ENCODE measurements around the gene RAB26.
"Not testable (repeated sequence)": the region's sequence is repeated elsewhere in the genome, so short reads cannot be mapped to it uniquely, and the experiment has no call there.

The RAB26 gene

DNA sequence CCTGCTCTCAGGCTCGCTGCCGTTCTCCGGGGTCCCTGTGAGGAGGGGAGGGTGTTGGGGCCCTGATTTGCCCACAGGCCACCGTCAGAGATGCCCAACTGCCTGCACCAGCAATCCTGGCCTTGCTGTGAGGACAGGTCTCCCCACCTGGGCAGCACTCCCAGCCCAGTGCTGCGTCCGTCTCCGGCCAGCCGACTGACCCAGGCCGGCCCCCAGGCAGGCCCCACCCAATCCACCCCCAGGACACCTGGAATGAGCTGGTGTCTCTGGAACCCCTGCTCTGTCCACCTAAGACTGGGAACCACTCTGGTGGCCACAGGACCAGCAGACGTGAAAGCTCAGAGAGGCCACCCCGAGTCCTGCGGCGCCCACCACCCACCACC is 32.8 kb upstream of the RAB26 start:
- Histone ChIP-seq H3K4me3 (ENCODE audit: low read depth, low read length) (no peak overlapping the region), H3K27me3 (ENCODE audit: control insufficient read depth, insufficient read depth, low read length) (no peaks in the 10 kb centered on the region), H3K9ac (no peak overlapping the region), H3K27ac (no peak overlapping the region), H2AFZ (no peak overlapping the region), H3K9me3 (ENCODE audit: control insufficient read depth, low read length) (no peaks in the 10 kb centered on the region), H3K79me2 (peaks cover 2% of the 10 kb centered on the region), H3K4me1 (no peaks in the 10 kb centered on the region), H3K36me3 (ENCODE audit: control insufficient read depth, insufficient read depth, low read length) (no peaks in the 10 kb centered on the region), H3K4me2 (ENCODE audit: low read length) (no peak overlapping the region)
- TF ChIP-seq, protein P1, sequence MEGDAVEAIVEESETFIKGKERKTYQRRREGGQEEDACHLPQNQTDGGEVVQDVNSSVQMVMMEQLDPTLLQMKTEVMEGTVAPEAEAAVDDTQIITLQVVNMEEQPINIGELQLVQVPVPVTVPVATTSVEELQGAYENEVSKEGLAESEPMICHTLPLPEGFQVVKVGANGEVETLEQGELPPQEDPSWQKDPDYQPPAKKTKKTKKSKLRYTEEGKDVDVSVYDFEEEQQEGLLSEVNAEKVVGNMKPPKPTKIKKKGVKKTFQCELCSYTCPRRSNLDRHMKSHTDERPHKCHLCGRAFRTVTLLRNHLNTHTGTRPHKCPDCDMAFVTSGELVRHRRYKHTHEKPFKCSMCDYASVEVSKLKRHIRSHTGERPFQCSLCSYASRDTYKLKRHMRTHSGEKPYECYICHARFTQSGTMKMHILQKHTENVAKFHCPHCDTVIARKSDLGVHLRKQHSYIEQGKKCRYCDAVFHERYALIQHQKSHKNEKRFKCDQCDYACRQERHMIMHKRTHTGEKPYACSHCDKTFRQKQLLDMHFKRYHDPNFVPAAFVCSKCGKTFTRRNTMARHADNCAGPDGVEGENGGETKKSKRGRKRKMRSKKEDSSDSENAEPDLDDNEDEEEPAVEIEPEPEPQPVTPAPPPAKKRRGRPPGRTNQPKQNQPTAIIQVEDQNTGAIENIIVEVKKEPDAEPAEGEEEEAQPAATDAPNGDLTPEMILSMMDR (IDR thresholded peaks at IDR 0.05) = no peak

DNA sequence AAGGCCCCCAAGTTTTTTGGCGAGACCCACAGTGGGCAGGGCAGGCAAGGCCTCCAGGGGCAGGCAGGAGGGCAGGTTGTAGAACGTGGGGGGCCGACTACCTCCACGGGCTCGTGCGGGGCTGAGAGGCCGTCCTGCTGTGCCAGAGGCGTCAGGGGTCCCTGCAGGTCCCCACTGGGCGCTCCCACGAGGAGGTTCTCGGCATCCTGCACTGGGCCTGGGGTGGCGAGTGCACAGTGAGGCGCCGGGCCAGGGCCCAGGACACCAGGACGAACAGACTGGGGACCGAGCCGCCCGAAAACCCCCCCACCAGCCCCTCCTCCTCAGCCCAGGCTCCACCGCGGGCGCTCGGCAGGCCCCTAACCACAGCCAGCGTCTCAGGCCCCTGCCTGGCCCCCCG is 32.0 kb upstream of the RAB26 start:
- H3K79me2 ChIP-seq; H2AFZ ChIP-seq; H3K9me3 ChIP-seq (ENCODE audit: control insufficient read depth, low read length); H3K4me1 ChIP-seq; H3K36me3 ChIP-seq (ENCODE audit: control insufficient read depth, insufficient read depth, low read length); H3K27me3 ChIP-seq (ENCODE audit: control insufficient read depth, insufficient read depth, low read length); H3K4me2 ChIP-seq (ENCODE audit: low read length); H3K9ac ChIP-seq; H3K27ac ChIP-seq; H3K4me3 ChIP-seq (ENCODE audit: low read depth, low read length): not testable (repeated sequence)

DNA sequence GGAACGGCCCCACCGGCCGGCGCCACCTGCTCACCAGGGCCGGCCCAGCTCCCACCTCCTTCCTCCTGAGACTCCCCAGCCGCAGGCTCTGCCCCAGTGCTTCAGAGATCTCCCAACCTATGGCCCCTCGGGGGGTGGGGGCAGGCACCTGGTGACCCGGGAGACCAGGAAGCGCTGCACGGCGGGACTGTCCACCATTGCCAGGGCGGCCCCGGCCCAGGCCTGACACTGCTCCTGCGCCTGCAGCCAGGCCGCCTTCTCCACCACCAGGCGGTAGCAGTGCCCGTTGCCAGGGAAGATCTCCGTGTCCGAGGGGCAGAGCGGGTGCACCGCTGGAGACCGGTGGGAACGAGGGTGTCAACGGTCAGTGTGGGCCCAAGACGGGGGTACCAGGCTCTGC is 31.1 kb upstream of the RAB26 start:
- H2AFZ ChIP-seq; H3K27me3 ChIP-seq (ENCODE audit: control insufficient read depth, insufficient read depth, low read length); H3K9me3 ChIP-seq (ENCODE audit: control insufficient read depth, low read length); H3K36me3 ChIP-seq (ENCODE audit: control insufficient read depth, insufficient read depth, low read length); H3K4me3 ChIP-seq (ENCODE audit: low read depth, low read length); H3K4me1 ChIP-seq; H3K4me2 ChIP-seq (ENCODE audit: low read length); H3K79me2 ChIP-seq; H3K9ac ChIP-seq; H3K27ac ChIP-seq: not testable (repeated sequence)

DNA sequence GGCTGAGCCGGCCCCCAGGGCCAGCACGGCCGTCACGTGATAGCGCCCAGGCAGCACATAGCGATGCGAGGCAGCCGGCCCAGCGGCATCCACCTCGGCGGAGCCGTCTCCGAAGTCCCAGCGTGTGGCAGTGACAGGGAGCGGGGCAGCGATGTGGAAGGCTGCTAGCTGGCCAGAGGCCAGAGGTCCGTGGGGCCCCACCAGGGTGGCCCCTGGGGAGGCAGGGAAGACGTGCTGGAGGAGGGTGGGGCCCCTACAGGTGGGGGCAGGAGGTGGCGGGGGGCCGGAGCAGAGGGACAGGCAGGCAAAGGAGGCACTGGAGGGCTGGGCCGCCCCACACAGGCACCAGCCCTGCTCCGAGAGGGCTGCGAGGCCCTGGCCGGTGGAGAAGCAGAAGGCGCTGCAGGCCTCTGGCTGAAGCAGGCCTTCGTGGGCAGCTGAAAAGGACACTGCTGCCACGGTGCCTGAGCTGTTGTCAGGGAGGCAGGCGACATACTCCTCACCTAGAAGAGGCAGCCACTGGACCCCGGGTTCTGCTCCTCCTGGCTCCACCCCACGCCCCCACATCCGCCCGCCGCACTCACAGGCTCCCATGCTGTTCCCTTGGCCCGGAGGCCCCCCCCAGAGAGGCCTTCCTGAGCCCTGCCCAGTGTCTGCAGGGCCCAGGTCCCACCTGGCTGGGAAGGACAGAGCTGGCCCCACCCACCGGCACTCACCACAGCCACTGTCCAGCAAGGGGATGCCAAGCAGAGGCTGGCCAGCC is 30.3 kb upstream of the RAB26 start:
- H3K27me3 ChIP-seq (ENCODE audit: control insufficient read depth, insufficient read depth, low read length); H3K36me3 ChIP-seq (ENCODE audit: control insufficient read depth, insufficient read depth, low read length); H3K27ac ChIP-seq; H2AFZ ChIP-seq; H3K4me3 ChIP-seq (ENCODE audit: low read depth, low read length); H3K9me3 ChIP-seq (ENCODE audit: control insufficient read depth, low read length); H3K4me2 ChIP-seq (ENCODE audit: low read length); H3K9ac ChIP-seq; H3K79me2 ChIP-seq; H3K4me1 ChIP-seq: not testable (repeated sequence)

DNA sequence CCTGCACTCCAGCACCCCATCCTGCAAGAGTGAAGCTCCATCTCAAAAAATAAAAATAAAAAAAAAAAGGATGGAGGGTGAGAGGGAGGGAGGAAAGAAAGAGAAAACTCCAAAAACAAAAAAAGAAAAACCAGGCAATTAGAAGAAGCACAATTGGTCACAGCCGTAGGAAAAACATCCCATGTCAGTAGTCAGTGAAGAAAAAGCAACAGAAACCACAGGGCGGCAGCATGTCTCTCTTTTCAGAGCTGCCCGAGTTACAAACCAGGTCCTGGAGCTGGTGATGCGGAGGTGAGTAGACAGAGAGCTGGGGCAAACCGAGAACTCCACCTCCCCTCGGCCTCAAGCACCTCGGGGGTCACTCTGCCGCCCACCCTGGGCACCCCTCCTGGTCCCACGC is 27.1 kb upstream of the RAB26 start:
- H3K79me2 ChIP-seq = peaks cover 20% of the 10 kb centered on the region
- H3K4me1 ChIP-seq; H3K4me3 ChIP-seq (ENCODE audit: low read depth, low read length); H3K9ac ChIP-seq; H3K36me3 ChIP-seq (ENCODE audit: control insufficient read depth, insufficient read depth, low read length); H3K4me2 ChIP-seq (ENCODE audit: low read length); H3K9me3 ChIP-seq (ENCODE audit: control insufficient read depth, low read length); H3K27me3 ChIP-seq (ENCODE audit: control insufficient read depth, insufficient read depth, low read length); H3K27ac ChIP-seq; H2AFZ ChIP-seq: not testable (repeated sequence)
- TF ChIP-seq, protein P1 (IDR thresholded peaks at IDR 0.05) = peak; percentile 16

DNA sequence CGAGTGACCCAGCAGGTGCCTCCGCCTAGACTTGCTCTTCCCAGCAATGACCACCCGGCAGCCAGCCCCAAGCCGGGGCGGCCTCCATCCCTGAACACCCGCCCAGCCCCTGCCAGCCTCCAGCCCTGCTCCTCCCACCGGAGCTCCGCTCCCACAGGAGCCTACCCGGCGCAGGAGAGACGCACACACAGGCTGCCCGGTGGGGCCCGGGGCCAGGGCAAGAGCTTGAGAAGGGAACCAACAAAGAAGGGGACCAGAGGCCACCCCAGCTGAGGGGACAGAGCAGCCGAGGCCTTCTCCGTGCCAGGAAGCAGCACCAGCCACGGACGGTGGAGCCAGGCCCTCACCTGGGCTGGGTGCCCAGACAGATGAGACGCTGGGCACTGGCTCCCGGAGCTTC is 26.6 kb upstream of the RAB26 start:
- TF ChIP-seq, protein P1 (IDR thresholded peaks at IDR 0.05) = no peak
- Histone ChIP-seq H3K27ac (no peak overlapping the region), H2AFZ (no peak overlapping the region), H3K4me3 (ENCODE audit: low read depth, low read length) (no peak overlapping the region), H3K9me3 (ENCODE audit: control insufficient read depth, low read length) (no peaks in the 10 kb centered on the region), H3K79me2 (peaks cover 25% of the 10 kb centered on the region), H3K4me1 (no peaks in the 10 kb centered on the region), H3K27me3 (ENCODE audit: control insufficient read depth, insufficient read depth, low read length) (no peaks in the 10 kb centered on the region), H3K9ac (no peak overlapping the region), H3K4me2 (ENCODE audit: low read length) (no peak overlapping the region), H3K36me3 (ENCODE audit: control insufficient read depth, insufficient read depth, low read length) (no peaks in the 10 kb centered on the region)

Measured in parathyroid adenoma (tissue), 2 donors.